ENCODE results near the gene L2HGDH.

L2HGDH gene

DNA sequence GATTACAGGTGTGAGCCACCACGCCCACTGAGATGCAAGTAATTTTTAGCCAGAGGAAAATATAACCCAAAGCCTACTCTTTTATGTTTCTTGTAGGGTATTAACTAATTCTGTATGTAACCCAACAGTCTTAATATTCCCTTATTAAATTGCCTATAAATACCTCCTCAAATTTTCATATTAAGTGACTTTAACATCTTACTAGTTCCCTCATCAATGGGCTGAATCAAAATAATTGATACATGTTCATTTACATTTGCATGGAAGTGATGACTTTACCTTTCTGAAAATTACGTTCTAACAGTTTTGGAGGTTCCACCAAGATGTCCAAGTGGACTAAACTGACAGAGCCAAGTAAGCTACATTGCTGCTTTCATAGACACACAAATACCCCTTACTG is 83.7 kb downstream of the L2HGDH start:
- DNase-seq = no peak

DNA sequence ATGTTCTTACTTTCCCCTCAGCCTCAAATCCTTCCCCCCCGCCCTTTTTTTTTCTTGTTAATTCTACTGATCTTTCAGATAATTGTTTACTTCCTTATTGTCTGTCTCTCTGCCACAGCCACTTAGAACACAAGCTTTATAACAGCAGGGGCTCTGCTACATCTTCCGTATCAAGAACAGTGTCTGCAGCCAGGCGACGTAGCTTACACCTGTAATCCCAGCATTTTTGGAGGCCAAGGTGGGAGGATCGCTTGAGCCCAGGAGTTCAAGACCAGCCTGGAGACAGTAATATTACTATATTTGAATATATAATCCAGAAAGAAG is 86.1 kb downstream of the L2HGDH start:
- DNase-seq = no peak

DNA sequence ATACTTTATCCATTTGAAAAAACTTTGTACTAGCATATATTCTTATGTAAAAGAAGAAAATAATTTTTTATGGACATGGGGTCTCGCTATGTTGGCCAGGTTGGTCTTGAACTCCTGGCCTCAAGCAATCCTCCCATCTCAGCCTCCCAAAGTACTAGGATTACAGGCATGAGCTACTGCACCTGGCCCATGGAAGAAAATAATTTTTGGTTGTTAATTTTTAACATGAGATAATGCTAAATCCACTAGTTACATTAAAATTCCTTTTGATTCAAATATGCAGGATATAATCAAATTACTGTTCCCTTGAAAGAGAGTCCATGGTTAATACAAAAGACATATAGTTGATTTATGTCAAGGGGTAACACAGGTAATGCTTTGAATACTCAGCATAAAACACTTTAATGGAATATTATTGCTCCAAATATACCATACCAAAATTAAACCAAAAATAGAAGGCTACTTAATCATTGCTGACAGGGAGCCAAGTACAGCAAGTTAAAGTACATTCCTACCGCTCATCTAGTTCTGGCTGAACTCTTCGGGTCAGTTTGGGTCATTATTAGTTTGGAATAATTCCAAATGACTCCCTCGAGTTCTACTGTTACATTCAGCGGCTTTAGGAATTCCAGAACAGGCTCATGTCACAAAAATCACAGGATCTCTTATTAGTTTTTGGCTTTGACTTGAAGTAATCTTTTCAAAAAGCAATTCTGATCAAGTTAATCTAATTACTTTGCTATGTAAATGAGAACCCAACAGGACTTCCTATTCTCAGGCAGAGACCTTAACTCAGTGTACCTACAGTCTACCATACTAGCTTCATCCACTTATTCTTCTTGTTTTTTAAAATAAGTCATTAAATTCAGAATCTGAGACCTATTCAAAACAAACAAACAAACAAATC is 86.7 kb downstream of the L2HGDH start:
- DNase-seq = no peak

DNA sequence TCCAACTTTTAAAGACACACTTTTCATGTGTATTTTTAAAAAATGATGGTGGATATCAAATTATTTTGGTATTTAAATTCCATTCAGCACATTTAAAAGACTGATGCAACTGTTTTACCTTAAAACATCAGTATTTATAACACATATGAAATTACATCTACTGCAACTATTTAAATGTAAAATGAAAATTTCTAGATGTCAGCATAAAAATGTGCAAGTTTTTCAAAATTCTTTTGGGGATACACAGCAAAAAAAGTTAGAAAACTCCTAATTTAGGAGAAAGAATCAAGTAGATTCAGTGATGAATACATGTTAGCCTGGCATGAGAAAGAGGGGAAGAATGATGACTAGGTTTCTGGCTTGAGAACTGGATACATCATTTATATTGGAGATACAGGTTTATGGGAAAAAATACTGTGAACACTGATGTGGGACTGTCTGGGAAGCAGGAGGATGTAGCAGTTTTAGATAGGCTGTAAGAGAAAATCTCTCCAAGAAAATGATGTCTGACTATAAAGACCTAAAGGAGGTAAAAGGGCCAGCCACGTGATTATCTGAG is 89.9 kb downstream of the L2HGDH start:
- DNase-seq = no peak

DNA sequence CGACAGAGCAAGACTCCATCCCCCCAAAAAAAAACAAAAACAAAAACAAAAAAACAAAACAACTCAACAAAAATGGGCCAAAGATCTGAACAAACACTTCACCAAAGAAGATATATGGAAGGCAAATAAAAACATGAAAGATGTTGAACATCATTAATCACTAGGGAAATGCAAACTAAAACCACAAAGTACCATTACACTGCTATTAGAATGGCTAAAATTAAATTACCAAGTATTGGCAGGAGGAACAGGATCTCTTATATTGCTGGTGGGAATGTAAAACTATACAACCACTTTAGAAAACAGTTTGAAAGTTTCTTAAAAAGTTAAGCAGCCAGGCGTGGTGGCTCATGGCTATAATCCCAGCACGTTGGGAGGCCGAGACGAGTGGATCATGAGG is 93.5 kb downstream of the L2HGDH start:
- no peak for DNase-seq

DNA sequence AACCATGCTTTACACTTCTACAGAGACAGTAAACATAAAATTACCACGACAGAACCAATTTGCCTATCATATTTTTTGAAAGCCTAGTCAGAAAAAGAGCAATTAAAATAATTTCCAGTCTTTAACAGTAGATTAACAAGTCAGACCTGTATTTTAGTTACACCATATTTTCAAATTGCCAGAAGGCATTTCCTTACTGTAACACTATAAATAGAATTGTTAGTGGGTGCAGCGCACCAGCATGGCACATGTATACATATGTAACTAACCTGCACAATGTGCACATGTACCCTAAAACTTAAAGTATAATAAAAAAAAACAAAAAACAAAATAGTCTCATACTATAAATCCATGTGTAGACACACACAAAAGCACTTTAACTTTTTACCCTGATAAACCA is 96.6 kb downstream of the L2HGDH start:
- no peak for DNase-seq

DNA sequence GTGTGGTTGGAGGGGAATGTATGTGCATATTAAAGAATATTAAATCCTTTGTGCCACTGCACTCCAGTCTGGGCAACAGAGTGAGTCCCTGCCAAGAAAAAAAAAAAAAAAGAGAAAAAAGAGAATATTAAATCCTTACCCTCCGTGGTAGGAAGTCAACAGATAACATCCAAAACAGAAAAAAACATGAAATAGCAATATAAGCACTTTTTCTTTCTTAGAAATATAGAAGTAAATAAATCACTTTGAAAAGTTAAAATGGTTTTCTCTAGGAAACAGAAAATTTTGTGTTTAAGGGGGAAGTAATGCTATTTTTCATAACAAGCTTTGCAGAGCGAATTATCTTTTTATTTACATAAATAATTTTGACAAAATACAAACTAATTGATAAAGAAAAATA is 98.2 kb downstream of the L2HGDH start:
- DNase-seq = no peak

DNA sequence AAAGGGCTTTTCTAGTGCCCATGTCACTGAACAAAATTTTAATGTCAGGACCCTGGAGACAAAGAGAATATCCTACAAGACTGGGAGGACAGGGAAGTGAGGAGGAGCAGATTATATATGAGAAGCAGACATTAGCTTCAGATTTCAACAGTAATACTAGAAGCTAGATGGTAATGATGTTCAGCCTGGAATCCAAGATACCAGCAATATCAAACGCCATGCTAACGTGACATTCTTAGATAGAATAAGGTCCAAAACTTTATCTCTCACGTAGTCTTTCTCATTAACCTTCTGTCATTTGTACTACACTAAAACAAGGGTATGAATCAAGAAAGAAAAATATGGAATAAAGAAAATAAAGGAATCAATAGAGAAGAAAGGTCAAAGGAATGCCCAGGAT is 99.3 kb downstream of the L2HGDH start:
- DNase-seq = no peak

DNA sequence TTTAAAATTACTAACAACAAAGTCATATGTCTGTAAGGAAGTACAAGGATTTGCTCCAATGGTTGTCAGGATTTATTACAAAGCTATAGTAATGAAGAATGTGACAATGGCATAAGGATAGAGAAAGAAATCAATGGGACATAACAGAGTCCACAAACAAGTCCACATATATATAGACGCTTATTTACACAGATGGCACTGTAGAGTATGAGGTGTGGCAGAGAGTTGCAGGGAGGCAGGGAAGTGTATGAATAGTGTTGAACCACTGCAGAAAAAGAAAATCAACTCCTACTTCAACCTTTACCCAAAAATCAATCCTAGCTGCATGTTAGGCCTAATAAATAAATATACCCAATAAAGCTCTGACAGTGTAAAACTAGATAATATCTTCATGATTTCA is 102.0 kb downstream of the L2HGDH start:
- DNase-seq = no peak

DNA sequence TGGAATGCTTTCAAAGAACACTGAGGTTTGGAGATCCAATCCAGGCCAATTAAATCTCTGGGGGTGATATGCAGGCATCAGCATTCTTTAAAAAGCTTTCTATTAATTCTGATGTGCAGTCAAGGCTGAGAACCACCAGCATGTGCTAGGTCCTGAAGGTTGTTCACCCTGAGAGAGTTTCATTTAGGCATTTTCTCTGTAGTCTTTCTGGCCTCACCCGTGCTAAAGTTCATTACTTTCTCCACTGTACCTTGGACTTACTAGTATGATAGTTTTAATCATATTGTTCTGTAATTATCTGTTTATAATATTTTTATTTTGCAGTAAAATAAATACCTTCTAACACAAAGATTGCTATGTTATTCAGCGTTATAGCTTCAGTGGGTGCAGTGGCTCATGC is 113.5 kb downstream of the L2HGDH start:
- DNase-seq = no peak

DNA sequence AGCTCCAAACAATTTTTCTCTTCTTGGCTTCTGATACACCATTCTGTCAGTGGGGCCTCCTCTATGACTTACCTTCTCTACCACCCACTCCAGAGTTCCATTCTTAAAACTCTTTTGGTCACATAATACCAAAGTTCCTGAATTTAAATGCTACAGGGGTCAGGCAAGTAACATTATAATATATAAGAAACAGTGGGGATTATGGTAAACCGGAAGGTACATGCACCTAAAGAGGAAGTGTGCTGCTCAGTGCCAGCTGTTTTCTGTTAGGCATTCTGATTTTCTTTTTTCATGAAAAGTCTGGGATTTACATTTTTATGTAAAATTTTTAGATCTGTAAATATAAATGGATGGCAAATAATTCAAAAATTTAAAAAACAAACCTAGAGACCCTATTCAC is 120.5 kb downstream of the L2HGDH start:
- no peak for DNase-seq
